ENCODE data around the gene CCDC177.

The CCDC177 gene

GRCh38 chr14:69612014-69612782 is 37.5 kb upstream of the CCDC177 start:
- H3K4me1 ChIP-seq (ENCODE audit: control insufficient read depth, insufficient read depth, low read length) = peaks cover 25% of the 10 kb centered on the region
- CTCF ChIA-PET = interaction anchor here (0.9 to 1.6 kb wide), 3 partner anchors 9 to 115 kb away, joined by 3 to 6 read pairs (median 4); no protein-coding TSS in a partner anchor
- no peaks in the 10 kb centered on the region for H3K9me3 ChIP-seq (ENCODE audit: control insufficient read depth, insufficient read depth, low read depth, low read length)
- H3K4me3 ChIP-seq (ENCODE audit: low read depth, low read length) = peak overlapping the region; percentile 72
- H3K36me3 ChIP-seq (ENCODE audit: control insufficient read depth in 2 of 2, insufficient read depth in 1 of 2, low read length in 2 of 2) = no peaks in the 10 kb centered on the region
- H3K27ac ChIP-seq (ENCODE audit: extremely low read depth, low read depth, low read length) = peak overlapping the region; percentile 73
- POLR2A ChIA-PET = interaction anchor here (0.6 to 1.9 kb wide), 6 partner anchors 22 to 155 kb away, joined by 3 to 5 read pairs (median 4); partner anchors contain the start of gene SRSF5
- TF ChIP-seq ZNF529 (tag by site-specific recombination; IDR thresholded peaks at IDR 0.05; ENCODE audit: insufficient replicate concordance) (no peak), ZBTB20 (tag by site-specific recombination; IDR thresholded peaks at IDR 0.05) (peak; percentile 54; the same call in 1 of the 2 replicates), ZNF488 (tag by site-specific recombination; IDR thresholded peaks at IDR 0.05) (no peak), ZNF311 (tag by site-specific recombination; IDR thresholded peaks at IDR 0.05; ENCODE audit: borderline replicate concordance) (no peak), OVOL3 (tag by site-specific recombination; IDR thresholded peaks at IDR 0.05) (no peak), YY1 (tag by site-specific recombination; IDR thresholded peaks at IDR 0.05) (no peak), ZNF148 (tag by site-specific recombination; IDR thresholded peaks at IDR 0.05; ENCODE audit: borderline replicate concordance) (no peak), ZBTB11 (tag by site-specific recombination; conservative IDR thresholded peaks at IDR 0.05; ENCODE audit: low read depth) (peak; percentile 42), OSR2 (tag by site-specific recombination; IDR thresholded peaks at IDR 0.05) (0 out of 2 replicates have a peak, but pooled peaks have one; percentile 12), ZNF341 (tag by site-specific recombination; IDR thresholded peaks at IDR 0.05; ENCODE audit: low read depth) (peak; percentile 82), ZNF335 (tag by site-specific recombination; conservative IDR thresholded peaks at IDR 0.05) (peak; percentile 61), SP2 (tag by site-specific recombination; IDR thresholded peaks at IDR 0.05) (peak; percentile 51), KLF16 (tag by site-specific recombination; IDR thresholded peaks at IDR 0.05) (no peak), ZBTB26 (tag by site-specific recombination; optimal IDR thresholded peaks at IDR 0.05) (peak; percentile 52), TRIM28 (IDR thresholded peaks at IDR 0.05; ENCODE audit: borderline replicate concordance, low read length) (no peak), PRDM1 (tag by site-specific recombination; IDR thresholded peaks at IDR 0.05) (0 out of 2 replicates have a peak, but pooled peaks have one; percentile 44)

Data from HEK293 (cell line).